Subcutaneous abdominal adipose tissue (tissue), 5 donors: Measurements from ENCODE around the gene TTLL9.
A peak's percentile ranks its signal among the peaks of the same experiment; 100 is the strongest.

Source experiments
- H3K27ac ChIP-seq: one replicate; pipeline ENCODE4 v1.7.0; 2013; ENCODE audit warnings: low read depth, mild to moderate bottlenecking, inconsistent platforms, low read length, moderate library complexity
- H3K27me3 ChIP-seq, 5 donors: one replicate each; pipeline ENCODE4 v1.7.0; 2013; ENCODE audit warnings: low read length in 5 of 5, inconsistent platforms in 1 of 5; ENCODE audit not compliant: control insufficient read depth in 5 of 5, insufficient read depth in 4 of 5
- H3K36me3 ChIP-seq, 5 donors: one replicate each; pipeline ENCODE4 v1.7.0; 2013; ENCODE audit warnings: low read length in 5 of 5; ENCODE audit not compliant: control insufficient read depth in 5 of 5, insufficient read depth in 5 of 5
- H3K4me1 ChIP-seq, 5 donors: one replicate each; pipeline ENCODE4 v1.7.0; 2013; ENCODE audit warnings: low read length in 5 of 5, mild to moderate bottlenecking in 3 of 5, moderate library complexity in 1 of 5; ENCODE audit not compliant: control insufficient read depth in 5 of 5, insufficient read depth in 5 of 5
- H3K4me3 ChIP-seq, 5 donors: one replicate each; pipeline ENCODE4 v1.7.0; 2013; ENCODE audit warnings: low read length in 5 of 5, low read depth in 1 of 5
- H3K9ac ChIP-seq, 5 donors: one replicate each; pipeline ENCODE4 v1.7.0; 2013; ENCODE audit warnings: low read length in 5 of 5, mild to moderate bottlenecking in 4 of 5, moderate library complexity in 3 of 5
- H3K9me3 ChIP-seq, 5 donors: one replicate each; pipeline ENCODE4 v1.7.0; 2013; ENCODE audit warnings: low read length in 5 of 5; ENCODE audit not compliant: control insufficient read depth in 5 of 5
- donor health status: healthy.
- donor health status: healthy.
- donor health status: healthy.
- donor health status: healthy.
- donor health status: healthy.

Gene TTLL9

GRCh38 chr20:31956556-31957526 is 86.4 kb downstream of the TTLL9 start:
- Histone ChIP-seq H3K27ac (no peak overlapping the region), H3K4me3 (no peak overlapping the region), H3K36me3 (no peaks in the 10 kb centered on the region), H3K4me1 (no peaks in the 10 kb centered on the region), H3K9ac (no peak overlapping the region), H3K9me3 (no peaks in the 10 kb centered on the region), H3K27me3 (peaks cover 0 to 12% (median 2%) of the 10 kb centered on the region in 5 donors)

- no peak overlapping the region for H3K9ac ChIP-seq
- H3K27me3 ChIP-seq: peaks cover 12 to 26% (median 22%) of the 10 kb centered on the region in 5 donors
- no peaks in the 10 kb centered on the region for H3K9me3 ChIP-seq
- H3K4me1 ChIP-seq: no peaks in the 10 kb centered on the region
- no peaks in the 10 kb centered on the region for H3K36me3 ChIP-seq
- H3K4me3 ChIP-seq: no peak overlapping the region
- H3K27ac ChIP-seq: no peak overlapping the region
Observed at GRCh38 chr20:31962761-31963160, 92.3 kb downstream of the TTLL9 start.

DNA sequence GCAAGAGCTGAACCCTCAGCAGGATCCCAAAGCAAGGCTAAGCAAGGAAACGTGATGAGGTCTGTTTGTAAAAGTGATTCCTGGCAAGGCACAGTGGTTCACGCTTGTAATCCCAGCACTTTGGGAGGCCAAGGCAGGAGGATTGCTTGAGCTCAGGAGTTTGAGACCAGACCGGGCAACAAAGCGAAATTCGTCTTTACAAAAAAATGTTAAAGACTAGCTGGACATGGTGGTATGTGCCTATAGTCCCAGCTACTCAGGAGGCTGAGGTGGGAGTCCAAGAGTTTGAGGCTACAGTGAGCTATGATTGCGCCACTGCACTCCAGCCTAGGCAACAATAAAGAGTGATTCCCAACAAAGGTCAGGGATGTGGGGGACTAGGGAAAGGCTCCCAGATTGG is 93.5 kb downstream of the TTLL9 start:
- Histone ChIP-seq H3K36me3 (no peaks in the 10 kb centered on the region), H3K4me3 (no peak overlapping the region), H3K4me1 (peaks cover 0 to 8% (median 0%) of the 10 kb centered on the region in 5 donors), H3K27me3 (peaks cover 12 to 28% (median 22%) of the 10 kb centered on the region in 5 donors), H3K27ac (no peak overlapping the region), H3K9ac (no peak overlapping the region), H3K9me3 (no peaks in the 10 kb centered on the region)

- Histone ChIP-seq H3K27me3 (peaks cover 9 to 30% (median 22%) of the 10 kb centered on the region in 5 donors), H3K9ac (no peak overlapping the region), H3K36me3 (no peaks in the 10 kb centered on the region), H3K4me3 (no peak overlapping the region), H3K9me3 (no peaks in the 10 kb centered on the region), H3K27ac (no peak overlapping the region), H3K4me1 (peaks cover 0 to 8% (median 0%) of the 10 kb centered on the region in 5 donors)
Observed at GRCh38 chr20:31966991-31967655, 96.7 kb downstream of the TTLL9 start.

GRCh38 chr20:31967830-31968249 is 97.4 kb downstream of the TTLL9 start, which contains the start of gene XKR7:
XKR7 (plus strand) TSS chr20:31968151; CDS start chr20:31968176, 25 bp downstream.
- Histone ChIP-seq H3K9me3 (no peaks in the 10 kb centered on the region), H3K4me3 (peak within 1 kb of the TSS in 1 of 5 donors; percentile 37), H3K36me3 (no peaks in the 10 kb centered on the region), H3K4me1 (peaks cover 0 to 8% (median 0%) of the 10 kb centered on the region in 5 donors), H3K27me3 (peaks cover 9 to 30% (median 17%) of the 10 kb centered on the region in 5 donors), H3K27ac (no peak within 1 kb of the TSS), H3K9ac (no peak within 1 kb of the TSS)

DNA sequence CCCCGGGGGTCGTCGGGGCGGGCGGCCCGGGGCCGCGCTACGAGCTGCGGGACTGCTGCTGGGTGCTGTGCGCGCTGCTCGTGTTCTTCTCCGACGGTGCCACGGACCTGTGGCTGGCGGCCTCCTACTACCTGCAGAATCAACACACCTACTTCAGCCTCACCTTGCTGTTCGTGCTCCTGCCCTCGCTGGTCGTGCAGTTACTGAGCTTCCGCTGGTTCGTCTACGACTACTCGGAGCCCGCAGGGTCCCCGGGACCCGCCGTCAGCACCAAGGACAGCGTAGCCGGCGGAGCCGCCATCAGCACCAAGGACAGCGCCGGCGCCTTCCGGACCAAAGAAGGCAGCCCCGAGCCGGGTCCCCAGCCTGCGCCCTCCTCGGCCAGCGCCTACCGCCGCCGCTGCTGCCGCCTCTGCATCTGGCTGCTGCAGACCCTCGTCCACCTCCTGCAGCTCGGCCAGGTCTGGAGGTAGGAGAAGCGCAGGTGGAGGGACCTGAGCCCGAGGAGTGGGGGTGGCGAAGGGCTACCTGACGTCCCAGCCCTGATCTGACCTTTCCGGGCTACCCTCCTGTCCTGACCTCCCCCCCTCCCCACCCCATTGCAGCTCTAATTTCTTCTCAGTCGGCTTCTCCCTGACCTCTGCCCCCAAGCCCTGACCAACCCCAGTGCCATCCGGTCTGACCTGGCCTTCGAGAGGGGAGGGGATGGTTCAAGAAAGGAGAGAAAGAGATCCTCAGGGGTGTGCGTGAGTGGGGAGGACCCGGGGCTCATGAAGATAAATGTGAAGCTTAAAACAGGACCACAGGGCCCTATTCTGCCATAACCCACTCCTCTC is 98.1 kb downstream of the TTLL9 start:
- Histone ChIP-seq H3K9ac (no peak overlapping the region), H3K4me1 (peaks cover 0 to 8% (median 0%) of the 10 kb centered on the region in 5 donors), H3K36me3 (no peaks in the 10 kb centered on the region), H3K27me3 (peaks cover 9 to 30% (median 16%) of the 10 kb centered on the region in 5 donors), H3K9me3 (no peaks in the 10 kb centered on the region), H3K4me3 (peak overlapping the region in 1 of 5 donors; percentile 37), H3K27ac (no peak overlapping the region)

DNA sequence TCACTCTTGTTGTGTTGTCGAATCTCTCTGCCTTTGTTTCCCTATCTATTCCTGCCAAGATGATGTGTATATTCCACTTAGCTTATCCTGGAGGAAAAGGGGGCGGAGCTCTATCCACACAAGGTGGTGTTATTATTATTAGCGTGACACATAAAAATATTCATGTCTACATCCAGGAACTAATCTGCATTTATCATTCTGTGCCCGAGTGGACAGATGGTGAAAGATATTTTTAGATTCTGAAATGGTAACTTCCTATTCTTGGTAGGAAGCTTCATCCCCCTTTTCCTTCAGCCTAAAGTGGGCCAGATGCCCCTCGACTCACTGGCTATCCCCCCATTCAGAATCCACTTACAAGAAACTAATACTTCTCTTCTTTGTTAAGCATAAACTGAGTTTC is 99.6 kb downstream of the TTLL9 start:
- H3K9ac ChIP-seq: no peak overlapping the region
- H3K4me3 ChIP-seq: no peak overlapping the region
- no peak overlapping the region for H3K27ac ChIP-seq
- no peaks in the 10 kb centered on the region for H3K36me3 ChIP-seq
- H3K9me3 ChIP-seq: no peaks in the 10 kb centered on the region
- peaks cover 12 to 36% (median 19%) of the 10 kb centered on the region in 5 donors for H3K27me3 ChIP-seq
- peaks cover 0 to 8% (median 0%) of the 10 kb centered on the region in 5 donors for H3K4me1 ChIP-seq

GRCh38 chr20:31972471-31973021 is 102.1 kb downstream of the TTLL9 start:
- Histone ChIP-seq H3K27me3 (peaks cover 3 to 20% (median 10%) of the 10 kb centered on the region in 5 donors), H3K9me3 (no peaks in the 10 kb centered on the region), H3K9ac (no peak overlapping the region), H3K36me3 (no peaks in the 10 kb centered on the region), H3K4me3 (no peak overlapping the region), H3K4me1 (peaks cover 0 to 8% (median 0%) of the 10 kb centered on the region in 5 donors), H3K27ac (no peak overlapping the region)

- H3K27me3 ChIP-seq: peaks cover 3 to 15% (median 9%) of the 10 kb centered on the region in 5 donors
- no peaks in the 10 kb centered on the region for H3K9me3 ChIP-seq
- H3K4me3 ChIP-seq: no peak overlapping the region
- H3K4me1 ChIP-seq: no peaks in the 10 kb centered on the region
- H3K9ac ChIP-seq: no peak overlapping the region
- no peaks in the 10 kb centered on the region for H3K36me3 ChIP-seq
- H3K27ac ChIP-seq: no peak overlapping the region
Observed at GRCh38 chr20:31974296-31974695, 103.9 kb downstream of the TTLL9 start.
